ENCODE results near the gene NUP58.

NUP58 gene

DNA sequence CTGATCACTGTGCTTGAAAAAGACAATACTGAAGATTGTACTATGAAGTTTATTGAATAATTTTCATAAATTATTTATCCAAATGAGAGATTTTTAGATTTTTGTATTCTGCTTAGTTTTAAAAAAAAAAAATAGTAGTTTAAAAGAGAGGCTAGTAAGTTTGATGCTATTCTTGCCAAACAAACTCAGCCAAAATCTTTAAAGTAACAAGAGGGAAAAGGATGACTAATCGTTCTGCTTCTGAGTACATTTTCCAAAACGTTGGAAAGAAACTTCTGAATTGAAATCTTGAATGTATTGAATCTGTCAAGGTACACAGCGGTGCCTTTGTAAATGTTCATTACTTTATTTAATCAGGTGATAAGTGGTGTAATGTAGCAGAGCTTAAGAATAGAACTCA lies 34.4 kb downstream of the NUP58 start:
- no peak overlapping the region for H3K27ac Mint-ChIP-seq
- TF ChIP-seq, protein P1, sequence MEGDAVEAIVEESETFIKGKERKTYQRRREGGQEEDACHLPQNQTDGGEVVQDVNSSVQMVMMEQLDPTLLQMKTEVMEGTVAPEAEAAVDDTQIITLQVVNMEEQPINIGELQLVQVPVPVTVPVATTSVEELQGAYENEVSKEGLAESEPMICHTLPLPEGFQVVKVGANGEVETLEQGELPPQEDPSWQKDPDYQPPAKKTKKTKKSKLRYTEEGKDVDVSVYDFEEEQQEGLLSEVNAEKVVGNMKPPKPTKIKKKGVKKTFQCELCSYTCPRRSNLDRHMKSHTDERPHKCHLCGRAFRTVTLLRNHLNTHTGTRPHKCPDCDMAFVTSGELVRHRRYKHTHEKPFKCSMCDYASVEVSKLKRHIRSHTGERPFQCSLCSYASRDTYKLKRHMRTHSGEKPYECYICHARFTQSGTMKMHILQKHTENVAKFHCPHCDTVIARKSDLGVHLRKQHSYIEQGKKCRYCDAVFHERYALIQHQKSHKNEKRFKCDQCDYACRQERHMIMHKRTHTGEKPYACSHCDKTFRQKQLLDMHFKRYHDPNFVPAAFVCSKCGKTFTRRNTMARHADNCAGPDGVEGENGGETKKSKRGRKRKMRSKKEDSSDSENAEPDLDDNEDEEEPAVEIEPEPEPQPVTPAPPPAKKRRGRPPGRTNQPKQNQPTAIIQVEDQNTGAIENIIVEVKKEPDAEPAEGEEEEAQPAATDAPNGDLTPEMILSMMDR (IDR thresholded peaks at IDR 0.05) = no peak

DNA sequence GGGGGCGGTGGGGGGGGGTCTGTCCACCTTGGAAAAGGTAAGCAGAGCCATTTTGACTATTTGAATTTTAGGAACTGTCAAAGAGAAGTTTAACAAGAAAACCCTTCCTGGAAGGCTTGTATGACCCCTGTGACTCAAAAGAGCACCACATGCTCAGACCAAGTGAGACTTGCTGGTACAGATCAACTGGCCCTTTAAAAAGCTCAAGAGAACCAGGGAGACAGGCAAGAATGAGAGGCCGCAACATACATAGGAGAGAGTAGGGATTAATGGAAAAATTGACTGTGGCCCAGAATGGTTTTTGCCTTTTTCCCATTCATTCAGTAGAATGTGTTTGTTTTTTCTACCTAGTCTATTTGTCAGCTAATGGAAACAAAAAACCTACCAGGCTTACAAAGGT lies 44.2 kb downstream of the NUP58 start:
- Mint-ChIP-seq H3K9me3 (no peaks in the 10 kb centered on the region), H3K27ac (no peak overlapping the region), H3K27me3 (ENCODE audit: low read depth, poor library complexity) (no peaks in the 10 kb centered on the region)

More for the DNA sequence above, 34.4 kb downstream of the NUP58 start:
- Mint-ChIP-seq H3K9me3 (no peaks in the 10 kb centered on the region), H3K4me1 (no peaks in the 10 kb centered on the region), H3K4me3 (no peak overlapping the region), H3K27me3 (ENCODE audit: low read depth, poor library complexity) (no peaks in the 10 kb centered on the region), H3K36me3 (ENCODE audit: low read depth) (peaks cover 45% of the 10 kb centered on the region)
- no peak for DNase-seq

DNA sequence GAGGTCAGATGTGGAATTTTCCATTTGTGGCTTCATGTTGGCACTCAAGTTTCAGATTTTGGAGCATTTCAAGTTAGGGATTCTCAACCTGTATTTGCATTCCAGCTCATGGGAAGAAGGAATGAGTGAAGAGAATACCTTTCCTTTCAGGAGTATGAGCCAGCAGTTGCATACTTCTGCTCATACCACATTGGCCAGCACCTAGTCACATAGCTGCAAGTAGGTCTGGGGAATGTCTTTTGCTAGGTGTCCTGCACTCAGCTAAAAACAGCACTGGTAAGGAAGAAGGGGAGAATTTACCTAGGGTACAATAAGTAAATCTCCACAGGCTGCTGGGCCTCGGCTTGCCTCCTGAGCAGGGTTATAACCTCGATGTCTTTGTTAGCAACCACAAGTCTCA lies 45.7 kb downstream of the NUP58 start:
- no peak overlapping the region for H3K27ac Mint-ChIP-seq
- no peak for DNase-seq
- no peaks in the 10 kb centered on the region for H3K9me3 Mint-ChIP-seq
- peaks cover 5% of the 10 kb centered on the region for H3K36me3 Mint-ChIP-seq (ENCODE audit: low read depth)
- TF ChIP-seq, protein P1 (IDR thresholded peaks at IDR 0.05) = no peak
- peaks cover 2% of the 10 kb centered on the region for H3K27me3 Mint-ChIP-seq (ENCODE audit: low read depth, poor library complexity)
- H3K4me1 Mint-ChIP-seq = no peaks in the 10 kb centered on the region
- no peak overlapping the region for H3K4me3 Mint-ChIP-seq

More for the DNA sequence above, 44.2 kb downstream of the NUP58 start:
- no peaks in the 10 kb centered on the region for H3K4me1 Mint-ChIP-seq
- peaks cover 5% of the 10 kb centered on the region for H3K36me3 Mint-ChIP-seq (ENCODE audit: low read depth)
- H3K4me3 Mint-ChIP-seq = no peak overlapping the region
- TF ChIP-seq, protein P1 (IDR thresholded peaks at IDR 0.05) = no peak
- DNase-seq = no peak

DNA sequence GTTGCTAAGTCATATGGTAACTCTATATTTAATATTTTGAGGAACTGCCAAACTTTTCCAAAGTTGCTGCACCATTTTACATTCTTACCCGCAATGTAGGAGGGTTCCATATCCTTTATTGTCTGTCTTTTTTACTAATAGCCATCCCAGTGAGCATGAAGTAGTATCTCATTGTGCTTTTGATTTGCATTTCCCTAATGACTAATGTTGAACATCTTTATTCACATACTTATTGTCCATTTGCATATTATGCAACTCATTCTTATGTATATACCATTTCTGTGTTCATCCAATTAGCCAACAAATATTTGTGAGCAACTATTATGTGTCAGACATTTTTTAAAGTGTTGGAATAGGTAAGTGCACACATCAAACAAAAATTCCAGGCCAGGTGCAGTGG lies 50.0 kb downstream of the NUP58 start:
- Mint-ChIP-seq H3K9me3 (no peaks in the 10 kb centered on the region), H3K27me3 (ENCODE audit: low read depth, poor library complexity) (peaks cover 6% of the 10 kb centered on the region), H3K27ac (no peak overlapping the region), H3K4me1 (no peaks in the 10 kb centered on the region), H3K4me3 (no peak overlapping the region), H3K36me3 (ENCODE audit: low read depth) (no peaks in the 10 kb centered on the region)
- TF ChIP-seq, protein P1 (IDR thresholded peaks at IDR 0.05) = no peak
- no peak for DNase-seq

DNA sequence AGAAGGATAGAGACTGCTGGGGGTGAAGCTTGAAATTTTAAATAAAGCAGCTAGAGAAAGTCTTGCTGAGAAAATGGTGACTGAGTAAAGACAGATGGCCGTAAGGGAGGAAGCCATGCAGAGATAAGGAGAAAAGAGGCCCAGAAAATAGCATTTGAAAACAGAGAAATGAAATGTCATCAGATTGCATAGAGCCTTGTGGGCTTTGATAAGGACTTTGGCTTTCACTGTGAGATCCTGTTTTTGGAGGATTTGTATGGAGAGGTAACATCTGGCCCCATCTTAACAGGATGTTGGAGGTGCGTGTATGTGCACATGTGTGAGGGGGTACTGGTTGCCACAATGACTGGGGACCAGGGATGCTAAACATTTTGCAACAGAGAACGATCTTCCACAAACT lies 50.8 kb downstream of the NUP58 start:
- no peak overlapping the region for H3K4me3 Mint-ChIP-seq
- H3K27ac Mint-ChIP-seq = no peak overlapping the region
- TF ChIP-seq, protein P1 (IDR thresholded peaks at IDR 0.05) = no peak
- no peak for DNase-seq
- no peaks in the 10 kb centered on the region for H3K4me1 Mint-ChIP-seq
- H3K36me3 Mint-ChIP-seq (ENCODE audit: low read depth) = no peaks in the 10 kb centered on the region
- H3K9me3 Mint-ChIP-seq = no peaks in the 10 kb centered on the region
- H3K27me3 Mint-ChIP-seq (ENCODE audit: low read depth, poor library complexity) = peaks cover 6% of the 10 kb centered on the region

DNA sequence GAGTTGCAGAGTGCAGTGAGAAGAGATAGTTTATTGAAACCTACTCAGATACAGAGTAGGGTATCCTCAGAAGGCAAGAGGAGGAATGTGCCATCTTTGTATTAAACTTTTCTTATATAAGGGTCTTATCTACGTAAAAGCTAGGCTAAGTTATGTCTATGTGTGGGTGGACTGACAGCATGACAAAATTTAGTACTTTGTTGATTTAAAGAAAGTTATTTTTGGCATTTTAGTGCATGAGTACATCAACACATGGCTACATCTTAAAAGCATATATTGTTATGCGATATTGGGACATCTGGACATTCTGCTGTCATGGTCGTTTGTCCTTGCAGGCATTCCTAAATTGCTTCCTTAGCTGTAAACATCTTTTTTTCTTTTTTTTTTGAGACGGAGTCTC lies 51.4 kb downstream of the NUP58 start:
- Mint-ChIP-seq H3K9me3 (no peaks in the 10 kb centered on the region), H3K27me3 (ENCODE audit: low read depth, poor library complexity) (peaks cover 6% of the 10 kb centered on the region), H3K36me3 (ENCODE audit: low read depth) (no peaks in the 10 kb centered on the region), H3K4me1 (no peaks in the 10 kb centered on the region), H3K27ac (no peak overlapping the region), H3K4me3 (no peak overlapping the region)
- TF ChIP-seq, protein P1 (IDR thresholded peaks at IDR 0.05) = no peak
- no peak for DNase-seq
